Adrenal gland (tissue), 12 donors: Measurements from ENCODE around the gene TUBGCP5. TPM values are rescaled to one million over a fixed set of nuclear protein-coding genes. Genes with fewer than 3 reads are reported as not detected.
"Not testable (repeated sequence)": the region's sequence is repeated elsewhere in the genome, so short reads cannot be mapped to it uniquely, and the experiment has no call there.

ENCODE experiments used
- DNase-seq, 7 donors: peaks; one replicate each; pipeline ENCODE4 v3.0.0-alpha.2; 2019 to 2020
- H3K27ac ChIP-seq, 5 donors: fragments of 200-600 bp; sonication (generic) in 4 of 5; 1 replicate in 3 of 5; 2 replicates in 2 of 5; pipeline versions ENCODE4 v1.5.1 to v1.8.0; 2016 to 2020; ENCODE audit warnings: mild to moderate bottlenecking in 1 of 5
- H3K27me3 ChIP-seq: fragments of 200-600 bp; 2 replicates; pipeline ENCODE4 v1.8.0; 2021
- H3K36me3 ChIP-seq, 2 donors: fragments of 200-600 bp; replicated peaks in 1 of 2; 1 replicate in 1 of 2; 2 replicates in 1 of 2; pipeline versions ENCODE4 v1.5.1 to v1.8.0; 2018 to 2022
- H3K4me1 ChIP-seq, 2 donors: fragments of 200-600 bp; replicated peaks in 1 of 2; 1 replicate in 1 of 2; 2 replicates in 1 of 2; pipeline versions ENCODE4 v1.5.1 to v1.8.0; 2018 to 2021
- H3K4me3 ChIP-seq, 4 donors: fragments of 200-600 bp; sonication (generic) in 3 of 4; one replicate each; pipeline ENCODE4 v1.5.1; 2016 to 2018
- H3K9me3 ChIP-seq, 3 donors: fragments of 200-600 bp; sonication (generic) in 1 of 3; replicated peaks in 1 of 3; 1 replicate in 2 of 3; 2 replicates in 1 of 3; pipeline versions ENCODE4 v1.5.1 to v1.8.0; 2016 to 2021
- POLR2A ChIP-seq, 2 donors: fragments of 450-650 bp; IDR thresholded peaks; one replicate each; pipeline ENCODE4 v1.6.1; 2017; ENCODE audit warnings: antibody characterized with exemption in 2 of 2, mild to moderate bottlenecking in 2 of 2, moderate library complexity in 1 of 2
- WGBS, 4 donors: extraction: QIAGEN DNeasy Blood & Tissue Kit in 2 of 4; methylation state at CpG; one replicate each; pipeline versions ENCODE4 v1.1.5 to v1.1.7; 2013 to 2017; 5-methylcytosine and 5-hydroxymethylcytosine counted together
- intact Hi-C, 2 donors: fragments of 100-400 bp; cut with DNase I; formaldehyde crosslinking; loops; one replicate each; pipeline versions ENCODE4 v1.14.1 to v1.15.0; 2022 to 2023
- polyA plus RNA-seq, 3 donors: library from polyadenylated mRNA; stranded (reverse); fragments of 200-250 nt in 2 of 3; fragments of 350-450 nt in 1 of 3; fragmentation: Illumina TruSeq in 1 of 3; extraction: RNeasy Lipid Tissue Mini Kit (QIAGEN cat#74804) in 1 of 3; gene quantifications; one replicate each; pipeline ENCODE4 v1.2.3, GENCODE V29; 2013 to 2014
- total RNA-seq, 9 donors: library from RNA; depleted of rRNA in 4 of 9; stranded (reverse); fragments of >200 nt in 4 of 9; fragments of 120-200 nt in 1 of 9; fragmentation: NEBNext Ultra II Directional in 1 of 9; extraction: Animal tissue kit (Norgen Biotek cat#: 25700) in 1 of 9; gene quantifications; one replicate each; pipeline versions ENCODE4 v1.1.0 to v1.2.4, GENCODE V29; 2013 to 2023
- TF ChIP-seq, protein P1 (sequence below), 6 experiments: fragments of 450-650 bp in 4 of 6; fragments of 200-600 bp in 2 of 6; sonication (generic) in 1 of 6; IDR thresholded peaks; 1 replicate in 5 of 6; 2 replicates in 1 of 6; pipeline versions ENCODE4 v1.5.1 to v1.8.0; 2016 to 2021; ENCODE audit warnings: antibody characterized with exemption in 6 of 6, mild to moderate bottlenecking in 2 of 6, moderate library complexity in 1 of 6
- donor health status: healthy with polysubstance abuse.
- donor health status: Bipolar disorder and iron deficiency.
- donor health status: DM: yes; HTN: yes; CAD: no.
- donor health status: DM: no; HTN: no; CAD: no.
- donor health status: DM: no; HTN: no; CAD: no.
- donor health status: DM: yes; HTN: yes; CAD: no.

TUBGCP5 gene
- total and polyA plus RNA-seq, 12 donors = 7.9 to 32.4 (median 20.6) TPM

DNA sequence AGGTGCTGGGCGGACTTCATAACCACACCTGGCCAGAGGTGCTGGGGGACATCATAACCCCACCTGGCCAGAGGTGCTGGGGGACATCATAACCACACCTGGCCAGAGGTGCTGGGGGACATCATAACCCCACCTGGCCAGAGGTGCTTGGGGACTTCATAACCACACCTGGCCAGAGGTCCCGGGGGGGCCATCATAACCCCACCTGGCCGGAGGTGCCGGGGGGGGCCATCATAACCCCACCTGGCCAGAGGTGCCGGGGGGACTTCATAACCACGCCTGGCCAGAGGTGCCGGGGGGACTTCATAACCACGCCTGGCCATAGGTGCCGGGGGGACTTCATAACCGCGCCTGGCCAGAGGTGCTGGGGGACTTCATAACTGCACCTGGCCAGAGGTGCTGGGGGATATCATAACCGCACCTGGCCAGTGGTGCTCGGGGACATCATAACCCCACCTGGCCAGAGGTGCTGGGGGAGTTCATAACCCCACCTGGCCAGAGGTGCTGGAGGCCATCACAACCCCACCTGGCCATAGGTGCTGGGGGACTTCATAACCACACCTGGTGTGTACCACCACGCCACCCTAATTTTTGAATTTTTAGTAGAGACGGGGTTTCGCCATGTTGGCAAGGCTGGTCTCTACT is 10.7 kb upstream of the TUBGCP5 start:
- 85 to 98% (median 96%) methylated on average over 6 to 16 of the region's 16 CpGs for WGBS, 4 donors
- no peaks in the 10 kb centered on the region for H3K27me3 ChIP-seq
- no peak for DNase-seq
- H3K27ac ChIP-seq = no peak overlapping the region
- intact Hi-C loops = no loop called here
- TF ChIP-seq, protein P1, sequence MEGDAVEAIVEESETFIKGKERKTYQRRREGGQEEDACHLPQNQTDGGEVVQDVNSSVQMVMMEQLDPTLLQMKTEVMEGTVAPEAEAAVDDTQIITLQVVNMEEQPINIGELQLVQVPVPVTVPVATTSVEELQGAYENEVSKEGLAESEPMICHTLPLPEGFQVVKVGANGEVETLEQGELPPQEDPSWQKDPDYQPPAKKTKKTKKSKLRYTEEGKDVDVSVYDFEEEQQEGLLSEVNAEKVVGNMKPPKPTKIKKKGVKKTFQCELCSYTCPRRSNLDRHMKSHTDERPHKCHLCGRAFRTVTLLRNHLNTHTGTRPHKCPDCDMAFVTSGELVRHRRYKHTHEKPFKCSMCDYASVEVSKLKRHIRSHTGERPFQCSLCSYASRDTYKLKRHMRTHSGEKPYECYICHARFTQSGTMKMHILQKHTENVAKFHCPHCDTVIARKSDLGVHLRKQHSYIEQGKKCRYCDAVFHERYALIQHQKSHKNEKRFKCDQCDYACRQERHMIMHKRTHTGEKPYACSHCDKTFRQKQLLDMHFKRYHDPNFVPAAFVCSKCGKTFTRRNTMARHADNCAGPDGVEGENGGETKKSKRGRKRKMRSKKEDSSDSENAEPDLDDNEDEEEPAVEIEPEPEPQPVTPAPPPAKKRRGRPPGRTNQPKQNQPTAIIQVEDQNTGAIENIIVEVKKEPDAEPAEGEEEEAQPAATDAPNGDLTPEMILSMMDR (IDR thresholded peaks at IDR 0.05) = no peak
- TF ChIP-seq POLR2A (IDR thresholded peaks at IDR 0.05) = no peak
- H3K9me3 ChIP-seq = no peaks in the 10 kb centered on the region
- H3K36me3 ChIP-seq = no peaks in the 10 kb centered on the region
- no peak overlapping the region for H3K4me3 ChIP-seq
- no peaks in the 10 kb centered on the region for H3K4me1 ChIP-seq

DNA sequence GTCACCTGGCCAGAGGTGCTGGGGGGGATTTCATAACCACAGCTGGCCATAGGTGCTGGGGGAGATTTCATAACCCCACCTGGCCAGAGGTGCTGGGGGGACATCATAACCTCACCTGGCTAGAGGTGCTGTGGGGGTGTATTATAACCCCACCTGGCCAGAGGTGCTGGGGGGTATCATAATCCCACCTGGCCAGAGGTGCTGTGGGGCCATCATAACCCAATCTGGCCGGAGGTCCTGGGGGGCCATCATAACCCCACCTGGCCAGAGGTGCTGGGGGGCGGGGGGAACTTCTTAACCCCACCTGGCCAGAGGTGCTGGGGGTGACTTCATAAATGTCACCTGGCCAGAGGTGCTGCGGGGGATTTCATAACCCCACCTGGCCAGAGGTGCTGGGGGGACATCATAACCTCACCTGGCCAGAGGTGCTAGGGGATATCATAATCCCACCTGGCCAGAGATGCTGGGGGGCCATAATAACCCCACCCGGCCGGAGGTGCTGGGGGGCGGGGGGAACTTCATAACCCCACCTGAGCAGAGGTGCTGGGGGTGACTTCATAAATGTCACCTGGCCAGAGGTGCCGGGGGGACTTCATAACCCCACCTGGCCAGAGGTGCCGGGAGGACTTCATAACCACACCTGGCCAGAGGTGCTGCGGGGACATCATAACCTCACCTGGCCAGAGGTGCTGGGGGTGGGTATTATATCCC is 9.4 kb upstream of the TUBGCP5 start:
- H3K4me1 ChIP-seq, H3K4me3 ChIP-seq, intact Hi-C loops, H3K27ac ChIP-seq, H3K27me3 ChIP-seq, H3K36me3 ChIP-seq, DNase-seq, H3K9me3 ChIP-seq: not testable (repeated sequence)
- 91 to 100% (median 93%) methylated on average over 1 to 9 of the region's 9 CpGs; no CpG with 5 or more reads in 1 of the 4 donors for WGBS, 4 donors

DNA sequence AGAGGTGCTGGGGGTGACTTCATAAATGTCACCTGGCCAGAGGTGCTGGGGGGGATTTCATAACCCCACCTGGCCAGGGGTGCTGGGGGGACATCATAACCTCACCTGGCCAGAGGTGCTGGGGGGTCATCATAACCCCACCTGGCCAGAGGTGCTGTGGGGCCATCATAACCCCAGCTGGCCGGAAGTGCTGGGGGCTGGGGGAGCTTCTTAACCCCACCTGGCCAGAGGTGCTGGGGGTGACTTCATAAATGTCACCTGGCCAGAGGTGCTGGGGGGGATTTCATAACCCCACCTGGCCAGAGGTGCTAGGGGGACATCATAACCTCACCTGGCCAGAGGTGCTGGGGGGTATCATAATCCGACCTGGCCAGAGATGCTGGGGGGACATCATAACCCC is 4.6 kb upstream of the TUBGCP5 start:
- WGBS, 4 donors = 80 to 90% (median 86%) methylated on average over 1 to 2 of the region's 2 CpGs
- DNase-seq, H3K4me3 ChIP-seq, H3K4me1 ChIP-seq, H3K9me3 ChIP-seq, H3K36me3 ChIP-seq, intact Hi-C loops, H3K27ac ChIP-seq, H3K27me3 ChIP-seq: not testable (repeated sequence)

DNA sequence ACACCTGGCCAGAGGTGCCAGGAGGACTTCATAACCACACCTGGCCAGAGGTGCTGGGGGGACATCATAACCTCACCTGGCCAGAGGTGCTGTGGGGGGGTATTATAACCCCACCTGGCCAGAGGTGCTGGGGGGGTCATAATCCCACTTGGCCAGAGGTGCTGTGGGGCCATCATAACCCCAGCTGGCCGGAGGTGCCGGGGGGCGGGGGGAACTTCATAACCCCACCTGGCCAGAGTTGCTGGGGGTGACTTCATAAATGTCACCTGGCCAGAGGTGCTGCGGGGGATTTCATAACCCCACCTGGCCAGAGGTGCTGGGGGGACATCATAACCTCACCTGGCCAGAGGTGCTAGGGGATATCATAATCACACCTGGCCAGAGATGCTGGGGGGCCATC is 4.2 kb upstream of the TUBGCP5 start:
- H3K36me3 ChIP-seq, H3K27ac ChIP-seq, intact Hi-C loops, H3K4me1 ChIP-seq, H3K4me3 ChIP-seq, DNase-seq, H3K9me3 ChIP-seq, H3K27me3 ChIP-seq: not testable (repeated sequence)
- WGBS, 4 donors = 80 to 100% (median 93%) methylated on average over 1 to 4 of the region's 4 CpGs

DNA sequence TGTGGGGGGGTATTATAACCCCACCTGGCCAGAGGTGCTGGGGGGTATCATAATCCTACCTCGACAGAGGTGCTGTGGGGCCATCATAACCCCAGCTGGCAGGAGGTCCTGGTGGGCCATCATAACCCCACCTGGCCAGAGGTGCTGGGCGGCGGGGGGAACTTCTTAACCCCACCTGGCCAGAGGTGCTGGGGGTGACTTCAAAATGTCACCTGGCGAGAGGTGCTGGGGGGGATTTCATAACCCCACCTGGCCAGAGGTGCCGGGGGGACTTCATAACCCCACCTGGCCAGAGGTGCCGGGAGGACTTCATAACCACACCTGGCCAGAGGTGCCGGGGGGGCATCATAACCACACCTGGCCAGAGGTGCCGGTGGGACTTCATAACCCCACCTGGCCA is 2.4 kb upstream of the TUBGCP5 start:
- H3K4me3 ChIP-seq, intact Hi-C loops, DNase-seq, H3K36me3 ChIP-seq, H3K9me3 ChIP-seq, H3K27ac ChIP-seq, H3K27me3 ChIP-seq: not testable (repeated sequence)
- WGBS, 4 donors = 92 to 95% (median 93%) methylated on average over 4 to 8 of the region's 8 CpGs
- peaks cover 9 to 16% of the 10 kb centered on the region in 2 donors for H3K4me1 ChIP-seq

DNA sequence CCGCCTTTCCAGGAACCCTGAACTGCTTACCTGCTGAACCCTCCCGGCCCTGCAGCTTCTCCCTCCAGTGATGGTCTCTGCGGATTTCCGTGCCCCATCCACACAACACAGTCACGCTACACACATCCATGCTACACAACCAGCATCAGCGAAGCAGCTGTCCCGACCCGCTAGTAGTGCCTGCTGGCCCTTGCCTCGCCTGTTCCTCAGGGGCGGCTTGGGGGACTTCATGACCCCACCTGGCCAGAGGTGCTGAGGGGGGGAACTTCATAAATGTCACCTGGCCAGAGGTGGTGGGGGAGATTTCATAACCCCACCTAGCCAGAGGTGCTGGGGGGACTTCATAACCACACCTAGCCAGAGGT is 530 bp upstream of the TUBGCP5 start:
- DNase-seq = peak in 1 of 7 donors; percentile 34
- H3K4me1 ChIP-seq = peaks cover 9 to 16% of the 10 kb centered on the region in 2 donors
- intact Hi-C loops = no loop called here
- H3K9me3 ChIP-seq = no peaks in the 10 kb centered on the region
- H3K36me3 ChIP-seq = peaks cover 0 to 3% of the 10 kb centered on the region in 2 donors
- TF ChIP-seq, protein P1 (IDR thresholded peaks at IDR 0.05) = peak in 1 of 6 experiments; percentile 27
- TF ChIP-seq POLR2A (IDR thresholded peaks at IDR 0.05) = no peak
- peak overlapping the region in 3 of 4 donors; percentile 34 to 75 (median 62) for H3K4me3 ChIP-seq
- peak overlapping the region in 4 of 5 donors; percentile 20 to 93 (median 87) for H3K27ac ChIP-seq
- H3K27me3 ChIP-seq = no peaks in the 10 kb centered on the region
- WGBS, 4 donors = 35 to 38% methylated on average over 10 of the region's 10 CpGs; no CpG with 5 or more reads in 2 of the 4 donors
